GM10847 (cell line): ENCODE results near the gene ALDH1L2.

Experiments used
- POLR2A ChIP-seq: IDR thresholded peaks from 2 replicates; pipeline ENCODE4 v1.6.1; 2011; ENCODE audit not compliant: insufficient read length; ENCODE audit errors: extremely low read depth

ALDH1L2 gene

GRCh38 chr12:104976703-104977102 lies 107.6 kb downstream of the ALDH1L2 start:
- no peak for TF ChIP-seq POLR2A

DNA sequence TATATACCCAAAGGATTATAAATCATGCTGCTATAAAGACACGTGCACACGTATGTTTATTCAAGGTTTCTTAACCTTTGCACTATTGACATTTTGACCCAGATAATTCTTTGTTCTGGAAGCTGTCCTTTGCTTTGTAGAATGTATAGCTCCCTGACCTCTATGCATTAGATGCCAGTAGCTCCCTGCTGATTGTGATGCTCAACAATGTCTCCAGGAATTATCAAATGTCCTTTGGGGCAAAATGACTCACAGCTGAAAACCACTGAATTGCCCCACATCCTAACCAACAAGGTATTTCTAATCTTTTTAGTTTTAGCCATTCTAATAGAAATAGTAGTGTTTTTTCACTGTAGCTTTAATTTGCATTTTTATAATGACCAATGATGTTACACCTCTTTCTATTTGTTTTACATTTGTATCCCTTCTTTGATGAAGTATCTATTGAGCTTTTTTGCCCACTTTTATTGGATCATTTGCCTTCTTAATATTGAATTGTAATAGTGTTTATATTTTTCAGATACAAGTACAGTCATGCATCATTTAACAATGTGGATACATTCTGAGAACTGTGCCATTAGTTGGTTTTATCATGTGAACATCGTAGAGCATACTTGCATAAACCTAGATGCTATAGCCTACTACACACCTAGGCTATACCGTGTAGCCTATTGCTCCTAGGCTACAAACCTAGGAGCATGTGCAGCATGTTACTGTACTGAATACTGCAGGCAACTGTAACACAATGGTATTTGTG lies 108.5 kb downstream of the ALDH1L2 start:
- TF ChIP-seq POLR2A, result no peak

DNA sequence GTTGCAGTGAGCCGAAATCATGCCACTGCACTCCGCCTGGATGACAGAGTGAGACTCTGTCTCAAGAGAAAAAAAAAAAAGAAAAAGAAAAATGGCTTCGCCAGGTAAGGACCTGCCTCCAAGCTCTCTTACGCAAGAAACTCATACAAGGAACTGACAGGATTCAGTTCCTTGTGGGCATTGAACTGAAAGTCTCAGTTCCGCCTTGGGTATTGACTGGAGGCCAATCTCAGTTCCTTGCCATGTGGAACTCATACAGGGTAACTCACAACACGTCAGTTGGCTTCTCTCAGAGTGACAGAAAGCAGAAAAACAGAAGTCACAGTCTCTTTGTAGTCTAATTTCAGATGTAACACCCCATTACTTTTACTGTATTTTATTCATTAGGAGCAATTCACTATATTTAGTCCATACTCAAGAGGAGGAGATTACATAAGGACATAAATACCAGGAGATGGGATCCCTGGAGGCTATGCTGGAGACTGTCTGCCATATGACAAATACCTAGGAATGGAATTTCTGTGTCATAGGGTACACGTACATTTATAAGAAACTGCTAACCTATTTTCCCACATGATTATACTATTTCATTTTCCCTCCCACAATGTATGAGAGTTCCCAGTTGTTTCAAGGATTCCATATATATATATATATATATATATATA lies 109.5 kb downstream of the ALDH1L2 start:
- no peak for TF ChIP-seq POLR2A

DNA sequence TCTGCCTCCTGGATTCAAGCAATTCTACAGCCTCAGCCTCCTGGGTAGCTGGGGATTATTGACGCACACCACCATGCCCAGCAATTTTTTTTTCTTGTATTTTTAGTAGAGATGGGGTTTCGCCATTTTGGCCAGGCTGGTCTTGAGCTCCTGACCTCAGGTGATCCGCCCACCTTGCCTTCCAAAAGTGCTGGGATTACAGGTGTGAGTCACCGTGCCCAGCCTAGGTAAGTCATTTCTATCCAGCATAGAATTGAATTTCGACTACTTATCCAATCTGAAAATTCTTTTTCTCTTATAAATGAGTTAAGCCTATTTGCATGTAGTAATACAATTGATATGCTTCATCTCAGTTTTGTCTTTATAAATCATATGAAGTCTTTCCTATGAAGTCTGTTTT lies 111.0 kb downstream of the ALDH1L2 start:
- TF ChIP-seq POLR2A, result no peak

GRCh38 chr12:104971306-104971705 lies 113.0 kb downstream of the ALDH1L2 start:
- no peak for TF ChIP-seq POLR2A
